ENCODE measurements around the gene SOD2.

Gene SOD2

GRCh38 chr6:159646733-159647132, 46.3 kb downstream of the SOD2 start:
- DNase-seq: no peak
- intact Hi-C loops (cut with DNase I): no loop called here

DNA sequence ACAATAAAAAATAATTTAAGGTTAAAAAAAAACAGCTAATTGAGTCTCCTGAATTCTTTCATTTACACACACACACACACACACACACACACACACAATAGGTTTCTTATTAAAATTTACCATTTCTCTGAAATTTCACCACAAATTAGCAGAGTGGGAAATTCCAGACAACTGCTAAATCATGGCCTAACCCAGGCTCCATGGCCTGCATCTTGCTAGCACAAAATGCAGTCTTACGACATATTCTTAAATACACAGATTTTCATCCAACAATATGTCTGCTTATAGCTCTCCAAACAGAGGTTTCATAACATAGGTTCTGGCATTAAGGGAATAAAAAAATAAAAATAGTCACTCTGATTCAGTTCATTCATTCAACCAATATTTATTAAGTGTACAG, 46.9 kb downstream of the SOD2 start:
- no peak for DNase-seq
- intact Hi-C loops (cut with DNase I): no loop called here

DNA sequence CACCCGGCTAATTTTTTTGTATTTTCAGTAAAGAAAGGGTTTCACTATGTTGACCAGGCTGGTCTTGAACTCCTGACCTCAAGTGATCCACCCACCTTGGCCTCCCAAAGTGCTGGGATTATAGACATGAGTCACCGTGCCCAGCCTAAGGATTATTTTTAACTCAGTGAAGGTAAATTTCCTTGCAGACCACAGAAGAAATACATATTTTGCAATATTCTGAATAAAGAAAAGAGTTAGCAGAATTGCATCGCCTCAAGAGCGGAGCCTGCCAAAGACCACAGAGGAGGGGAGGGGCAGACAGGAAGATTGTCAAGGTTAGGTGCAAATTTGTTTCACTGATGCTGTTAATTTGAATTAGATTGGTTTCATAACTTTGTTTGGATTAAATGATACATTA, 47.4 kb downstream of the SOD2 start:
- no peak for DNase-seq
- intact Hi-C loops (cut with DNase I): no loop called here

Data from posterior cingulate gyrus (tissue), 11 donors.